Esophagus squamous epithelium (tissue), 4 donors: ENCODE results near the gene C13orf42.

Experiments
- CTCF ChIP-seq, 6 experiments: fragments of 450-650 bp in 4 of 6; fragments of 200-600 bp in 2 of 6; sonication (generic) in 2 of 6; IDR thresholded peaks; one replicate each; pipeline ENCODE4 v1.5.1; 2016 to 2019; ENCODE audit warnings: antibody characterized with exemption in 6 of 6, mild to moderate bottlenecking in 4 of 6, moderate library complexity in 4 of 6
- POLR2A ChIP-seq, 4 donors: fragments of 450-650 bp; IDR thresholded peaks; one replicate each; pipeline ENCODE4 v1.6.1; 2017; ENCODE audit warnings: antibody characterized with exemption in 4 of 4, mild to moderate bottlenecking in 4 of 4, moderate library complexity in 3 of 4

GRCh38 chr13:51112771-51113170, 1.7 kb upstream of the C13orf42 start:
- TF ChIP-seq CTCF (IDR thresholded peaks at IDR 0.05), result no peak
- TF ChIP-seq POLR2A (IDR thresholded peaks at IDR 0.05), result no peak
